Activated CD4-positive, alpha-beta T cell treated with anti-CD3 and anti-CD28 coated beads, Interleukin-2, amount 50 U/mL, for 1 hour (primary cell): ENCODE data around the gene RASAL1.

Source experiments
- DNase-seq: peaks from one replicate; pipeline ENCODE4 v3.0.0-alpha.2; 2020

The RASAL1 gene

DNA sequence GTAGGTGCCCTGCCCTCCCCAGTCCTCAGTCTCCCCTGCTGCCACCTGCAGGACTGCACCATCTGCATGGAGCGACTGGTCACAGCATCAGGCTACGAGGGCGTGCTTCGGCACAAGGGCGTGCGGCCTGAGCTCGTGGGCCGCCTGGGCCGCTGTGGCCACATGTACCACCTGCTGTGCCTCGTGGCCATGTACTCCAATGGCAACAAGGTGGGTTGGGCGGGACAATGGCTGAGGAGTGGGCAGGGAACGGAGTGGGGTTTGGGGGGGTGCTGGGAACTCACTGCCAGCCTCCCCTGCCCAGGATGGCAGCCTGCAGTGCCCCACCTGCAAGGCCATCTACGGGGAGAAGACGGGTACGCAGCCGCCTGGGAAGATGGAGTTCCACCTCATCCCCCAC is 40.8 kb downstream of the RASAL1 start:
- DNase-seq, result no peak

DNA sequence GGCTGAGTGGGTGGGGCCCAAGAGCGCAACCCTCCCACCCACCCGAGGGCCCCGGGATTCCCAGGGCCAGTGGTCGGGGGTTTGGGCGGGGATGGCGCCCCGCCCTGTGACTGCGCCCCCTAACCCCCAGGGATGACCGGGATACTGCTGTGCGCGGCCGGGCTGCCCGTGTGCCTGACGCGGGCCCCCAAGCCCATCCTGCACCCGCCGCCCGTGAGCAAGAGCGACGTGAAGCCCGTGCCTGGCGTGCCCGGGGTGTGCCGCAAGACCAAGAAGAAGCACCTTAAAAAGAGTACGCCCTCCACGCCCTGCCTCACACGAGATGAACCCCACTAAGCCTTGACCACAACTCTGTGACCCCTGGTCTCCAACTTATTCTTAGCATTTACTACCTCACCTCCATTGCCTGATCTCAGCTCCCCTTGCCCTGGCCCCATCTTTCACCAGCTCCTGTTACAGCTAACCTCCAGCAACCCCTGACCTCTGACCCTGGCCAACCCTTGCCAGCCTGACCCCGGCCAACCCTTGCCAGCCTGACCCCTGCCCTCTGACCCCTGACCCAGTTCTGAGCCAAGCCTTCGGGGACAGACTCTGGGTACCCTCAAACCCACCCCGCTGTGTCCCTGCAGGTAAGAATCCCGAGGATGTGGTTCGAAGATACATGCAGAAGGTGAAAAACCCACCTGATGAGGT is 42.0 kb downstream of the RASAL1 start:
- no peak for DNase-seq

DNA sequence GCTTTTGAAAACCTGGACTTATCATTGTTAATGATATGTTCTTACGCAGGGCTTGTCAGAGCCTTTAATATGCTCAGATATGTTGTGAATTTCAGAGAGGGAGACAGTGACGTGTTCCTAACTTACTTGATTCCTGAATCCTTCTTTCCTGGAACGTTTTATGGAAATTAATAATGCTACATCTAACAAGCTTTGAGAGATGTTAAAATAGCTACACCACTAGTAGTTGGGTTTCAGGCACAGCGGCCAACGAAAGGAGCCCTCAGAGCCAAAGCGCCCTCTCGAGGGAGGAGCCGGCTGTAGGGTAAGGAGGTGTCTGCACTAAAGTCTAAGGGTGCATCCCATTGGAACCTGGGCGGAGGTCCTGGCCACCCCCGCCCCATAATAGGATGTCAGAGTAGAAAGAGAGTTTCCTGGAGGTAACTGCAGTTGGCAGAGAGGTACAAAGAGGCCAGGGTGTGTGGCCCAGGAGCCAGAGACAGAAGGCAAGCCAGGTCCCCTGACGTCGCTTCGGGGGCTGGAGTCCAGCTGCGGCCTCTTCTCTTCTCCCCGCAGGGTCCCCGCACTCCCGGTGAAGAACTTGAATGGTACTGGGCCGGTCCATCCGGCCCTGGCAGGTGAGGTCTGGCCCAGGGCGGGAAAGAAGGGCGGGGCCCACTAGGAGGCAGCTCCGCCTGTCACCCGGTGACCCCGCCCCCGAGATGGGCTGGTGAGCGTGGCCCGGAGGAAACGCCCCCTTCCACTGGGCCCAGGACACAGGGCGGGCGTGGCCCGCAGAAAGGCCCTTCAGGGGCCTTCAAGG is 42.8 kb downstream of the RASAL1 start:
- no peak for DNase-seq

DNA sequence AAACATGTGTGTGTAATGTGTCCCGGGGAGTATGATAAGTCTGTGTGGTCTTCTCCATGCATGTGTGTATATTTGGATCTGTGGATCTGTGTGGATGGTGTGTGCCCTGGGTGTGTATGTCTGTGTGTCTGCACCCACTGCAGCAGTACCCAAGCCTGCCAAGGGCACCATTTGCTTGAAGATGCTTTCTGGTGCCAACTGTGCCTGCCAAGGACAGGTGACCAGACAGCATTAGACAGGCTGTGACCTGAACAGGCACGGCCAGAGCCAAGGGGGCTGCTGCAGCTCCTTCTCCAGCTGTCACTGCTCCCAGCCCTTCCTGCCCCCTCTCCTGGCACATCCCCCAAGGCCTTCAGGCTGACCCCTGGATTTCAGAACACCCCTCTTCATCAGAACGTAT is 44.1 kb downstream of the RASAL1 start:
- no peak for DNase-seq

DNA sequence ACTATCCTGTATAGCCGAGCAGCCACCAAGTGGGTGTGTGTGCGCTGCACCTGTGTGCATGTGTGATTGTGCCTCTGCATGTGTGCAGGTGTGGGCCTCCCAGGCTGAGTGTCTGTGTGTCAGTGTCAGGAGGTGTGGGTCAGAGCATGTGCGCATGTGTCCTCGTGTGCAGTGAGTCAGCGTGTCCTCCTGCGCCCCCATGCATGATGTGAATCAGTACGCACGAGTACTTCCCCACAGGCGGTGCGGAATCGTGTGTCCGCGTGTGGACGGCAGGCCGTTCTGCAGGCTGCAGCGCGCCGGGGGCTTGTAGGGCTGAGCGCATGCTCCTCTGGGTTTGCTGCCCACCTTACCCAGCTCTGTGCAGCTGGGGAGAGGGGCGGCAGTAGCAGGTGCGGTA is 44.8 kb downstream of the RASAL1 start:
- no peak for DNase-seq

DNA sequence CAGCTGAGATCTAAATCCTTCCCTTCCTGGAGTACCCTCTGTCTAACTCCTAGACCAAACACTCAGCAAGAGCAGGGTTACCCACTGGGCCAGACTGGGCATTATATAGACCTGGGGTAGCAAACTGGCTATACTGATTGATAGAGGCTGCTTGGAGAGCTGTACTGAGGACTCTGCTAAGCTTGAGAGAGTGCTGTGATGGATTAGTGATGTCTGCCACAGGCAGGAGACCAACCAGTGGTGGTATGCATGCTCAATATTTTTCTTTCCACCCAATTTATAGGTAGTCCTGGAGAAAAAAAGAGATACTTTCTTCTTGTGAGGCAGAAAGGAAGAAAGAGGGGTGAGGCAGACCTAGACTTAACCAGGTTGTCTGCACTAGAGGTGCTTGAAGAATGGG is 45.7 kb downstream of the RASAL1 start:
- DNase-seq, result no peak

DNA sequence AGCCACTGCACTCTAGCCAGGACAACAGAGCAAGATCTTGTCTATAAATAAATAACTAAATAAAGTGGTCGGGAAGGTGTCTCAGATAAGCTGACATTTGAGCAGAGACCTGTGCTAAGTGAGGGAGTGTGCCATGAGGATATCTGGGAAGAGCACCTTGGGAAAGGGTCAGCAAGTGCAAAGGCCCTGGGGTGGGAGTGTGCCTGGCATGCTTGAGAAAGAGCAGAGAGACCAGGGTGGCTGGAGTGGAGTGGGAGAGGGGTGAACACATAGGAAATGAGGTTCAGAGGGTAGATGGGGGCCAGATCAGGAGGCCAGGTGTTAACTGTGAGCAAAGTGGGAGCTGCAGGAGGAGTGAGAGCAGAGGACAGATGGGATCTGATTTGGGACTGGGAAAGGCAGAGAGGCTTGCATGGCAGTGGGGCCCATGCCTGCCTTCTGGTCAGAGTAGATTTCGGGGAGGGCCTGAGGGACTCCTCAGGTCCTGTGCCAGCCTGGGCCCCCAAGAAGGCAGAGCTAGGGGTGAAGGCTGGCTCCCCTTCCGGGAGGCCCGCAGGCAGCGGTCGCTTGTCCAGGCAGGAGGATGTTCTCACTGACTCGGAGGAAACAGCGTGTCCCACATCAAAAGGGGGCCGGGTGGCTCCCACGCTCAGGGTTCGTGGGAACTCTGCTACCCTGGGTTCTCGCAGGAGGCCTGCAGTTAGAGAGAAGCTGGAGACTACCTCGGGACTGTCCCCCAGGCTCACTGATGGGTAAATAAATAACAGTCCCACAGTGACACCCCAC is 46.4 kb downstream of the RASAL1 start:
- DNase-seq, result peak; percentile 35

DNA sequence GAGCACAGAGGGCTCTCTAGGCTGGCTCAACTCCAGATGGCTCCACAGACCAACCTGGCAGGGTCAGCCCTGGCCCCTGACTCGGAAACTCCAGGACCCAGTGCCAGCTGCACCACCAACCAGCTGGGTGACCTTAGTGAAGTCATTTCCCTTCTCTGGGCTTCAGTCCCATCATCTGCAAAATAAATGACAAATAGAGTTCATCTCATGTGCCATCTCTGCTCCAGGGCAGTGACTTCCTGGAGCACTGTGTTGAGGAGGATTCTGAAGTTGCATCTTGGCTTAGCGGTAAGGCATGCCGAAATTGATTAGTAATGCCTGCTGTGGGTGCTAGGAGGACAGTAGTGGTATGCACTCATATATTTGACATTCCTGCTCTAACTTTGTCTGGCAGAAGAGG is 47.5 kb downstream of the RASAL1 start:
- DNase-seq, result no peak

DNA sequence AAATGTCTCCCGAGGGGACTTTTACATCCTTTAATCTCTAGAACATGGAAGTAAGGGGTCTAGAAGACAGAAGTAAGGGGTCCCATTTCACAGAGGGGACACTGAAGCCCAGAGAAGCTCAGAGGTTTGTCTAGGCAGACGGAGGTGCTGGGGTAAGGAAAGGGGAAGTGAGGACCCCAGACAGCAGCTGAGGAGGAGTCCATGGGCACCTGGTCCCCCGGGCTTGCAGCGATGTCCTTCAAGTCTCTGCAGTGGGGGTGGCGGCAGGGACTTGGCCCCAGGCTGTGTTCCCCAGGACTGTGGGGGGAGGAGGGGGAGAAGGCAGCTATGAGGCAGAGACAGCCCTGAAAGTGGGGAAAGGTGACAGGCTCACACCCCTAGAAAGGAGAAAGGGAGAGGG is 48.4 kb downstream of the RASAL1 start:
- DNase-seq, result no peak

DNA sequence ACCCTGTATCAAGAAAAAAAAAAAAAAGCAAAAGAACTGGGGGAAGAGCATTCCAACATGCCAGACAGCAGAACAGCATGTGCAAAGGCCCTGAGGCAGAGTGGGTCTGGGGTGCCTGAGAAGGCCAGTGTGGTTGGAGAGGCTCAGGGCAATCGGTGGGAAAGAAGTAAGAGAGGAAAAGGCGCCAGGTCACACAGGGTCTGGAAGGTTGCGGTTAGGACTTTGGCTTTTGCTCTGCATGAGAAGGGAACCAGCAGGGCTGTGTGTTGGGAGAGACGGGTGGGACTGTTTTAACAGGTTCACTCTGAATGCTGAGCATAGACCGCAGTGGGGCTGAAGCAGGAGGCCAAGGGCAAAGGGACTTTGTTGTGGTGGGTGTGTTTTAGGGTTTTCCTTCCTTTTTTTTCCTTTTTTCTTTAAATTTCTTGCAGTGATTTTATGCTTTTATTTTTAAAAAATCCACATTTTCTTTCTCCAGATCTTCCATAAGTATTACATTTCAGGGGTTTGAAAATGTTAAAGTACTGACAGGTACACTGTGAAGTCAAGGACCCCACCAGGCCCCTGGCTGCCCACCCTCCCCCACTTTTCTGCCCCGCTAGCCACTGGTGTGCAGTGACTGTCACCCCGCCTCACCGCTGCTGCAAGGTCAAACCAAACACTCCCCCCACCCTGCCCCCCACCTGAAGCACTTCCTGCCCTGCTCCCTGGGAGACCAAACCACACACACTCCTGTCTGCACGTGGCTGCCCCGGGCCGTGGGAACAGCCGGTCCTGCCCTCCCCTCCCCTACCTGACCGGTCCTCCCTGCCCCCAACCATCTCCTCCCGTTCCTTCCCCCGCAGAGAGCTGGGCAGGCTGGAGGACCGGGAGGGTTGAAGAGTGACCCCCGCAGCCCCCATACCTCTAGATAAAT is 49.1 kb downstream of the RASAL1 start:
- peak; percentile 16 for DNase-seq

DNA sequence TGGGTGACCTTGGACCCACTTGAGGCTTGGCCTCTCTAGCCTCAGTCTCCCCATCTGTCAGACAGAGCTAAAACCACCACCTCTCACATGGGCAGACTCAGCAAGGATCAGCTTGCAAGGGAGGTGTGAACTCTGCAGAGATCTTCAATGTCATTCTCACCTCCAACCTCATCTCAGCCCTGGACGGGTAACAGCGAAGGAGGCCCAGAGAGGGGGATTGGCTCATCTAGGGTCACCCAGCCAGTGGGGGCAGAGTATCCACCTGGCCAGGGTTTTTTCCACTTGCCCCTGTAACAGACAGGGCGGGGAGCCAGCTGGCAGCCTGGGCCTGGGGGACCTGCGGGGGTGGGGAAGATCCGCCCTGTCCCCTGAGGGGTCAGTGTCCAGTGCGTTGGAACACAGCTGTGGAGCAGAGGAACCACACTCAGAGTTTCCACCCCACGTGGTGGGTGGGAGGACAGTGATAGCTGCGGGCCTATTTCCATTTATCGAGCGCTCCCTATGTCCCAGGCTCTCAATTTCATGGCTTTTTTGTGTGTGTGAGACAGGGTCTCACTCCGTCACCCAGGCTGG is 51.6 kb downstream of the RASAL1 start:
- no peak for DNase-seq

DNA sequence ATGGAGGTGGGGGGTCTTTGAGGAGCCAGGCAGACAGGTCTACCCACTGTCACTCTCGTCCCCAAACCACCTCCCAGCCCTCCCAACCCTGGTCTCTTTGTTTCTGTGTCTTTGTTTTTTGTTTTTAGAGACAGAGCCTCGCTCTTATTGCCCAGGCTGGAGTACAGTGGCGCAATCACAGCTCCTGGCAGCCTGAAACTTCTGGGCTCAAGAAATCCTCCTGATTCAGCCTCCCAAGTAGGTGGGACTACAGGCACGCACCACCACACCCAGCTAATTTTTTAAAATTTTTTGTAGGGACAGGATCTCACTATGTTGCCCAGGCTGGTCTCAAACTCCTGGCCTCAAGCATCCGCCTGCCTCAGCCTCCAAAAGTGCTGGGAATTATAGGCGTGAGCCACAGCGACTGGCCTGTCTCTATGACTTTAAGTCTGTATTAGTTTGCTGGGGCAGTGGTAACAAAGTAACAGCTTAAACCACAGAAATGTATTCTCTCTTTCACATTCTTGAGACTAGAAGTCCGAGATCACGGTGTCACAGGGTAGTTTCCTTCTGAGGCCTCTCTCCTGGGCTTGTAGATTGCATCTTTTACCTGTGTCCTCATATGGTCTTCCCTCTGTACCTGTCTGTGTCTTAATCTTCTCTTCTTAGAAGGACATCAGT is 52.9 kb downstream of the RASAL1 start:
- no peak for DNase-seq

DNA sequence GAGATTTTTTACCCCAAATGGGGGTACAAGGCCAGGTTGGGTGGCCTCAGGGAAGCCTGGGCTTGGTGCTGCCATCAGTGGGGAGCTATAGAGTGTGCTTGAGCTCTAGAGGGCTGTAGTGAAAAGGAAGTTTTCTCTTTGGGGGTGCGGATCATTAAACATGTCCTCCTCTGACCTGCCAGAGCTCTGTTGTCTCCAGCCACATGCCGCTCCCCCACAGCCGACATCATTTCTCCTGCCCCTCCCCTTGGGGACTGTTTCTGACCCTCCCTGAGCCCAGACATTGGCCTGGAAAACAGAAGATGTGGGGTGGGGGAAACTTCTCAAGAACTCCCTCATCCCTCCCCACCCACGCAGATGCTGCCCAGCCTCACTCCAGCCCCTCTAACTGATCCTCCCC is 53.7 kb downstream of the RASAL1 start:
- no peak for DNase-seq

DNA sequence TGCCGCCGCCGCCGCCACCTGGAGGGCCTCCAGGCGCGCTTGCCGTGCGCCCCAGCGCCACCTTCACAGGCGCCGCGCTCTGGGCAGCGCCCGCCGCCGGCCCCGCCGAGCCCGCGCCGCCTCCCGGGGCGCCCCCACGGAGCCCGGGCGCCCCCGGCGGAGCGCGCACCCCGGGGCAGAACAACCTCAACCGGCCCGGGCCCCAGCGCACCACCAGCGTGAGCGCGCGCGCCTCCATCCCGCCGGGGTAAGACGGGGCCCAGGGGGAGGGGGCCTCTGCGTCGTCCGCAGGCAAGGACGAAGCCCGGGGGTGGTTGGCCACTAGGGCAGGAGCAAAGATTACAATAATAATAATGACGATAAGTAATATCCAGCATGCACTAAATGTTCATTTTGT is 57.7 kb downstream of the RASAL1 start:
- no peak for DNase-seq

DNA sequence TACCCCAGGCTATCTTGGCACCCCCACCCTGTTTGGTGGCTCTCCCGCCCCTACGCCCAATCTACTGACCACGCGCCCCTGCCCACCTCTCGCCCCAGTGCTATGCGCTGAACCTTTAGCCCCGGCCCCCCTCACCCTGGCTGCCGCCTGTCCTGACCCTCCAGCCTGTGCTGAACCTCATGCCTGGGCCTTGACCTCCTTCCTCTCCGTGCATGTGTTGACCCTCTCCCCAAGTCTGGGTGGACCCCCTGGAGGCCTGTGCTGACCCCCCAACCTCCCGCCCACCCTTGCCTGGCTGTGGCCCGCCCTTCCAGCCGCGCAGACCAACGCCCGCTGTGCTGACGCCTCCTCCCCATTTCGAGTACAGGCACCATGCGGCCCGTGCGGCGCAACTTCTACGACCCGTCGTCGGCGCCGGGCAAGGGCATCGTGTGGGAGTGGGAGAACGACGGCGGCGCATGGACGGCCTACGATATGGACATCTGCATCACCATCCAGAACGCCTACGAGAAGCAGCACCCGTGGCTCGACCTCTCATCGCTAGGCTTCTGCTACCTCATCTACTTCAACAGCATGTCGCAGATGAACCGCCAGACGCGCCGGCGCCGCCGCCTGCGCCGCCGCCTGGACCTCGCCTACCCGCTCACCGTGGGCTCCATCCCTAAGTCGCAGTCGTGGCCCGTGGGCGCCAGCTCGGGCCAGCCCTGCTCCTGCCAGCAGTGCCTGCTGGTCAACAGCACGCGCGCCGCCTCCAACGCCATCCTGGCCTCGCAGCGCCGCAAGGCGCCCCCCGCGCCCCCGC is 58.3 kb downstream of the RASAL1 start:
- no peak for DNase-seq

DNA sequence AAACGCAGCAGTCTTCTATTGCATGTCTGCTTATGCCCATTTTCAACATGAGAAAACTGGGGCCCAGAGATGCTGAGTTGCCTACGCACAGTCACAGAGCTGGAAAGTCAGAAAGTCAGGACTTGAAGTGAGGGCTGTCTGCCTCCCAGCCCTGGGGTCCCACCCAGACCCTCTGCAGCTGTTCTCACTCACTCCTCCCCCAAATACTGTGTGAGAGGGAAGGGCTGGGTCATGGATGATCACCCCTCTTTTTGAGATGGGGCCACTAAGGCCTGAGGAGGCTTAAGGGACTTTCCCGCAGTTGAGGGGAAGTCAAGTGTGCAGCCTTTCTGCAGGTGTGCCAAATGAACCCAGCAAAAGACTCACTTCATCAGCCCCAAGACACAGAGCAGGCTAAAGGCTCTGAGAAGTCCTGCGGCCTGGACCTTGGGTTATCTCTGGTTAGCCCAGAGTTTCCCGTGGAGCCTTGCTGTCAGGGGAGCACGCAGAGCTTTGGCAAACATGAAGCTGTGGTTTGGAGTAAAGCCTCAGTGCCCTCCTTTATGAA is 60.4 kb downstream of the RASAL1 start:
- DNase-seq, result no peak

DNA sequence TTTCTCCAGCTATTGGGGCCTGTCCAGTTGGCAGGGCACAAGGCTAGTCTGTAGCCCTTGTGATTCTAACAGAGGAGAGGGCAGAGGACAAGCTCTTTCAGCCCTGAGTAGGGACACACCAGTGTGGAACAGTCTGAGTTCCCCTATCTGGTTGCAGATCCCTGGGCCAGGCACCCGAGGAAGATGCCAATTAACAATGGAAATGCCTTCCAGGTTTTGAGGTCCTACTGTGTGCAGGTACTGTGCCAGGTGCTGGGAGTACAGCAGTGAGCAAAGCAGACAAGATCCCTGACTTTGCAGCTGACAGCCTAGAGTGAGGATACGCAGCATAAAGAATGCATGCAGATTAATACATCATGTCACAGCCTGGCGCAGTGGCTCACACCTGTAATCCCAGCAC is 62.0 kb downstream of the RASAL1 start:
- no peak for DNase-seq

DNA sequence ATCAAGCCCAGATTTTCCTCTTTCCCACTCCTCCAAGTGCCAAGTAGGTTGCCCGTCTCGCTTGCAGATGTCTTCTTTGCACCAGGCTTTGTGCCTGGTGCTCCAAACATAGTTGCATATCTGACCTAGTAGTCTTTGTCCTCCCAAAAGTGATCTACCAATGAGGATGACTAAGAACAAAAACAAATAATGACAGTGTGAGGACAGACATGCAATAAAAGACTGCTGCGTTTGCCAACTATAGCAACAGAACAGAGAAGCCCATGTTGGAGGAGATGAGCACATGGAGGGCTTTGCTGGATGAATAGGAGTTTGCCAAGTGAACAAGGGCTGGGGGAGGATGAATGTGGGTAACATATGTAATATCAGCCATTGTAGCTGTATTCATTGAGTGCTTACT is 63.4 kb downstream of the RASAL1 start:
- no peak for DNase-seq

DNA sequence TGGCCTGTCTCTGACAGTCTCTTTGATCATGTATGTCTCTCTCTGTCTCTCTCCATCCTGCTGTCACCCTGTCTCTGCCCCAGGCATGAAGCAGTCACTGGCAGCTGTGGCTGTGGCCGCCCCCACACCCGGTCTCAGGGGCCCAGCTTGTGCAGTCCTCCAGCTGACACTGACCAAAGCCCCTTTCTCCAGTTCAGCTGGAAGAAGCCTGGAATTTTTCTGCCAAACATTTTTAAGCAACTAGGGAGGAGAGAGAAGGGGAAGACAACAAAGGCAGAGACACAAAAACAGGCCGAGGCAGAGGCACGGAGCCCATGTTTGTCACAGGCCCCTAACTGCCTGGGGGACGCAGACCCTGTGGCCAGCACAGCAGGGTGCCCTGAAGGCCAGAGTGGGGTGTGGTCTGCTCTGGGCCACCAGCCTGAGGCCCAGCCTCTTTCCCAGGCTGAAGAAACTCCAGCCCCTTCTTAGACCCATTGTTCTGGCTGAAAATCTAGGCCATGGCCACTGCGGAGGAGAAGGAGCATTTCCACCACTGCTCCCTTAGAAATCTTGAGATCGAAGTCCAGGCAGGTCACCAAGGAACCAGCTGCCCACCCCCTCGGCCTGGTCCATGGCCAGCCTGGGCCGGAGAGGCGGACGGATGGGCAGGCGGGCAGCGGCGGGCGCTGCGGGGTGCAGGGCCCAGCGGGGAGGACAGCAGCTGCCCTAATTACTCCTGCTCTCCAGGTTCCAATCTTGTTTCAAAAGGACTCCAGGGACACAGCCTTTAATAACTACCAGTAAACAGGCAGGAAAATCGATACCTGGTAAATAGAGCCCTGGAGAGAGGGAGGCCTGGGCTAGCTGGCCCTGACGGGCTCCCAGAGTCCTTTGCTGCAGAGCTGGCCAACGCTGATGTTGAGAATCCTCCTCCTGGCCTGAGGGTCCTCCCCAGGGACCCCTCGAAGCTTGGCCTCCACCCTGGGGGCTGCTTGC is 64.1 kb downstream of the RASAL1 start:
- DNase-seq, result no peak
